Esophagus muscularis mucosa (tissue), 4 donors: ENCODE results near the gene ACVR2B. TPM values are rescaled to one million over a fixed set of nuclear protein-coding genes. Genes with fewer than 3 reads are reported as not detected.
"Not testable (repeated sequence)": the region's sequence is repeated elsewhere in the genome, so short reads cannot be mapped to it uniquely, and the experiment has no call there.

Experiments
- DNase-seq: peaks from one replicate; pipeline ENCODE4 v3.0.0-alpha.2; 2017; ENCODE audit errors: extremely low spot score
- H3K27ac ChIP-seq, 4 donors: fragments of 200-600 bp; sonication (generic); replicated peaks in 1 of 4; 1 replicate in 3 of 4; 2 replicates in 1 of 4; pipeline ENCODE4 v1.5.1; 2016 to 2019; ENCODE audit warnings: mild to moderate bottlenecking in 1 of 4
- H3K27me3 ChIP-seq, 4 donors: fragments of 200-600 bp; sonication (generic); one replicate each; pipeline versions ENCODE4 v1.5.1 to v1.6.0; 2016 to 2019
- H3K36me3 ChIP-seq, 4 donors: fragments of 200-600 bp; sonication (generic); one replicate each; pipeline ENCODE4 v1.5.1; 2016 to 2019
- H3K4me1 ChIP-seq, 4 donors: fragments of 200-600 bp; sonication (generic); one replicate each; pipeline ENCODE4 v1.5.1; 2016 to 2019
- H3K4me3 ChIP-seq, 4 donors: fragments of 200-600 bp; sonication (generic); 1 replicate in 2 of 4; 2 replicates in 2 of 4; pipeline ENCODE4 v1.5.1; 2016 to 2019; ENCODE audit warnings: mild to moderate bottlenecking in 4 of 4, moderate library complexity in 1 of 4
- H3K9me3 ChIP-seq, 4 donors: fragments of 200-600 bp; sonication (generic); 1 replicate in 3 of 4; 2 replicates in 1 of 4; pipeline ENCODE4 v1.5.1; 2016 to 2019
- CTCF ChIP-seq, 3 experiments: fragments of 200-600 bp in 2 of 3; fragments of 450-650 bp in 1 of 3; sonication (generic) in 2 of 3; IDR thresholded peaks; one replicate each; pipeline ENCODE4 v1.5.1; 2017 to 2019; ENCODE audit warnings: antibody characterized with exemption in 3 of 3, mild to moderate bottlenecking in 2 of 3, moderate library complexity in 1 of 3
- EP300 ChIP-seq: sonication (generic); formaldehyde crosslinking; IDR thresholded peaks from one replicate; pipeline ENCODE4 v1.6.1; 2017; ENCODE audit warnings: antibody characterized with exemption
- POLR2A ChIP-seq: fragments of 450-650 bp; IDR thresholded peaks from one replicate; pipeline ENCODE4 v1.6.1; 2017; ENCODE audit warnings: antibody characterized with exemption, moderate library complexity, mild to moderate bottlenecking, low read depth
- POLR2AphosphoS5 ChIP-seq, 2 donors: sonication (generic); formaldehyde crosslinking; IDR thresholded peaks; one replicate each; pipeline ENCODE4 v1.6.1; 2017; ENCODE audit warnings: antibody characterized with exemption in 2 of 2
- WGBS: methylation state at CpG from one replicate; pipeline ENCODE4 v1.1.5; 2018; 5-methylcytosine and 5-hydroxymethylcytosine counted together
- intact Hi-C: fragments of 100-400 bp; cut with DNase I; formaldehyde crosslinking; loops from one replicate; pipeline ENCODE4 v1.15.1; 2023
- total RNA-seq, 4 donors: library from RNA; depleted of rRNA; stranded (reverse); fragments of >200 nt; gene quantifications; one replicate each; pipeline versions ENCODE4 v1.1.0 to v1.2.1, GENCODE V29; 2016

The ACVR2B gene
- 1 to 10 TPM; 3.8 to 9.8 (median 5.9) TPM for total RNA-seq

GRCh38 chr3:38453075-38453912 is at the start of gene ACVR2B:
ACVR2B (plus strand) TSS chr3:38453890; CDS start chr3:38454323, 433 bp downstream.
- Histone ChIP-seq H3K4me1 (peaks cover 11 to 40% (median 36%) of the 10 kb centered on the region in 4 donors), H3K9me3 (no peaks in the 10 kb centered on the region), H3K27ac (peak within 1 kb of the TSS; percentile 84 to 92 (median 90)), H3K27me3 (no peaks in the 10 kb centered on the region), H3K36me3 (no peaks in the 10 kb centered on the region), H3K4me3 (peak within 1 kb of the TSS; percentile 78 to 94 (median 90))
- no peak for DNase-seq
- TF ChIP-seq POLR2AphosphoS5 (IDR thresholded peaks at IDR 0.05) = peak; percentile 25 to 39
- TF ChIP-seq CTCF (IDR thresholded peaks at IDR 0.05) = no peak
- WGBS = 12% methylated on average over 33 of the region's 48 CpGs
- intact Hi-C loops = loop anchor here (5.0 kb wide), 1 partner anchor 316 kb away; the partner anchor contains the start of genes ACAA1 and MYD88

GRCh38 chr3:38404286-38404685 is 49.4 kb upstream of the ACVR2B start:
- Histone ChIP-seq H3K27ac (no peak overlapping the region), H3K9me3 (no peaks in the 10 kb centered on the region), H3K27me3 (no peaks in the 10 kb centered on the region), H3K36me3 (peaks cover 4 to 57% (median 24%) of the 10 kb centered on the region in 4 donors), H3K4me1 (no peaks in the 10 kb centered on the region), H3K4me3 (no peak overlapping the region)
- TF ChIP-seq EP300 = no peak
- TF ChIP-seq POLR2AphosphoS5 (IDR thresholded peaks at IDR 0.05) = peak in 1 of 2 donors; percentile 31
- no peak for DNase-seq
- intact Hi-C loops = no loop called here
- 67% methylated on average over 5 of the region's 5 CpGs for WGBS

- Histone ChIP-seq H3K36me3 (no peaks in the 10 kb centered on the region), H3K4me1 (no peaks in the 10 kb centered on the region), H3K9me3 (no peaks in the 10 kb centered on the region), H3K27me3 (no peaks in the 10 kb centered on the region), H3K4me3 (no peak overlapping the region), H3K27ac (no peak overlapping the region)
- TF ChIP-seq POLR2AphosphoS5 (IDR thresholded peaks at IDR 0.05) = no peak
- TF ChIP-seq EP300 = no peak
- no peak for TF ChIP-seq CTCF (IDR thresholded peaks at IDR 0.05)
- no peak for TF ChIP-seq POLR2A
- no peak for DNase-seq
- WGBS = 79% methylated on average over 1 of the region's 1 CpG
- intact Hi-C loops = no loop called here
Measured at GRCh38 chr3:38411591-38411990, 42.1 kb upstream of the ACVR2B start.

- 64% methylated on average over 5 of the region's 5 CpGs for WGBS
Measured at GRCh38 chr3:38420758-38421157, 32.9 kb upstream of the ACVR2B start.

GRCh38 chr3:38421679-38422336 is 31.9 kb upstream of the ACVR2B start:
- no peaks in the 10 kb centered on the region for H3K9me3 ChIP-seq
- 89% methylated on average over 7 of the region's 7 CpGs for WGBS
- H3K4me3 ChIP-seq = no peak overlapping the region
- DNase-seq = no peak
- no peaks in the 10 kb centered on the region for H3K36me3 ChIP-seq
- intact Hi-C loops = no loop called here
- TF ChIP-seq POLR2AphosphoS5 (IDR thresholded peaks at IDR 0.05) (no peak), POLR2A (no peak), EP300 (no peak), CTCF (IDR thresholded peaks at IDR 0.05) (no peak)
- H3K4me1 ChIP-seq = no peaks in the 10 kb centered on the region
- H3K27me3 ChIP-seq = no peaks in the 10 kb centered on the region
- no peak overlapping the region for H3K27ac ChIP-seq

More at GRCh38 chr3:38420758-38421157, 32.9 kb upstream of the ACVR2B start:
- intact Hi-C loops, H3K36me3 ChIP-seq, H3K9me3 ChIP-seq, H3K27ac ChIP-seq, H3K27me3 ChIP-seq, H3K4me1 ChIP-seq, H3K4me3 ChIP-seq, DNase-seq: not testable (repeated sequence)

GRCh38 chr3:38426798-38427426 is 26.8 kb upstream of the ACVR2B start:
- H3K4me3 ChIP-seq, H3K27me3 ChIP-seq, intact Hi-C loops, H3K4me1 ChIP-seq, H3K9me3 ChIP-seq, H3K27ac ChIP-seq, DNase-seq, H3K36me3 ChIP-seq: not testable (repeated sequence)
- 68% methylated on average over 6 of the region's 6 CpGs for WGBS

- WGBS = 90% methylated on average over 5 of the region's 5 CpGs
- H3K27ac ChIP-seq, H3K4me3 ChIP-seq, intact Hi-C loops, H3K4me1 ChIP-seq, H3K27me3 ChIP-seq, H3K36me3 ChIP-seq, DNase-seq: not testable (repeated sequence)
- H3K9me3 ChIP-seq = peaks cover 0 to 26% (median 17%) of the 10 kb centered on the region in 4 donors
Measured at GRCh38 chr3:38432871-38433658, 20.6 kb upstream of the ACVR2B start.

- H3K4me3 ChIP-seq, DNase-seq, intact Hi-C loops, H3K4me1 ChIP-seq, H3K36me3 ChIP-seq, H3K27ac ChIP-seq, H3K27me3 ChIP-seq: not testable (repeated sequence)
- 81% methylated on average over 2 of the region's 2 CpGs for WGBS
- peaks cover 0 to 29% (median 21%) of the 10 kb centered on the region in 4 donors for H3K9me3 ChIP-seq
Measured at GRCh38 chr3:38433661-38434060, 20.0 kb upstream of the ACVR2B start.
